IMR-90 (cell line): Measurements from ENCODE around the gene BBS5. TPM values are rescaled to one million over a fixed set of nuclear protein-coding genes. Genes with fewer than 3 reads are reported as not detected.
A peak's percentile ranks its signal among the peaks of the same experiment; 100 is the strongest.

Experiments
- ATAC-seq: fragments of 200-7000 bp; cut with Tn5 transposase; 2 replicates; pipeline ENCODE4 v1.9.1; 2020; ENCODE audit warnings: low read depth, mild to moderate bottlenecking, moderate library complexity
- BruUV-seq: library from RNA; stranded (reverse); fragments of 400-500 nt; replicated peaks from 2 replicates; lab custom pipeline; 2021; lab: Mats Ljungman, UMichigan
- CTCF ChIA-PET: fragments of 300-600 bp; formaldehyde crosslinking; extraction: SDS; loops from one replicate; lab custom pipeline; 2021; ENCODE audit warnings: antibody characterized with exemption; lab: Yijun Ruan, JAX
- POLR2A ChIA-PET: fragments of 300-600 bp; sonication (Branson Sonifier 250); formaldehyde crosslinking; loops from one replicate; lab custom pipeline; 2022; ENCODE audit warnings: antibody characterized with exemption; ENCODE audit not compliant: unreplicated experiment; lab: Charles Lee
- DNase-seq: peaks from one replicate; pipeline ENCODE4 v3.0.0; 2013
- H2AFZ ChIP-seq: replicated peaks from 2 replicates; pipeline ENCODE3; 2013; ENCODE audit warnings: low read length, mild to moderate bottlenecking; ENCODE audit not compliant: poor library complexity
- H2AK5ac ChIP-seq: 2 replicates; pipeline ENCODE4 v1.6.1; 2013; ENCODE audit warnings: low read depth, low read length, inconsistent platforms
- H2AK9ac ChIP-seq: replicated peaks from 2 replicates; pipeline ENCODE3; 2013; ENCODE audit warnings: mild to moderate bottlenecking, low read depth, low read length, moderate library complexity; ENCODE audit not compliant: poor library complexity
- H2BK120ac ChIP-seq: 2 replicates; pipeline ENCODE4 v1.6.1; 2013; ENCODE audit warnings: low read depth, low read length, inconsistent platforms
- H2BK15ac ChIP-seq: 3 replicates; pipeline ENCODE4 v1.6.1; 2013; ENCODE audit warnings: low read depth, low read length, inconsistent platforms
- H2BK20ac ChIP-seq: 2 replicates; pipeline ENCODE4 v1.6.1; 2013; ENCODE audit warnings: low read depth, mild to moderate bottlenecking, inconsistent platforms, low read length, moderate library complexity
- H2BK5ac ChIP-seq: 2 replicates; pipeline ENCODE4 v1.6.1; 2013; ENCODE audit warnings: mild to moderate bottlenecking, low read depth, low read length, inconsistent platforms; ENCODE audit not compliant: poor library complexity, severe bottlenecking
- H3K14ac ChIP-seq: replicated peaks from 2 replicates; pipeline ENCODE4 v1.6.1; 2013; ENCODE audit warnings: low read depth, low read length, inconsistent platforms
- H3K18ac ChIP-seq: 2 replicates; pipeline ENCODE4 v1.6.1; 2013; ENCODE audit warnings: low read depth, low read length, control low read depth
- H3K23ac ChIP-seq: 2 replicates; pipeline ENCODE4 v1.6.1; 2013; ENCODE audit warnings: low read depth, low read length, inconsistent platforms
- H3K27ac ChIP-seq: 2 replicates; pipeline ENCODE4 v1.5.1; 2013; ENCODE audit warnings: mild to moderate bottlenecking, control low read depth, low read length; ENCODE audit not compliant: insufficient read depth
- H3K27me3 ChIP-seq: 2 replicates; pipeline ENCODE4 v1.6.1; 2013; ENCODE audit warnings: low read length; ENCODE audit not compliant: control insufficient read depth, insufficient read depth
- H3K36me3 ChIP-seq: 2 replicates; pipeline ENCODE4 v1.6.1; 2013; ENCODE audit warnings: low read length, mixed read lengths; ENCODE audit not compliant: control insufficient read depth, insufficient read depth
- H3K4ac ChIP-seq: 2 replicates; pipeline ENCODE4 v1.6.1; 2013; ENCODE audit warnings: low read depth, low read length, inconsistent platforms
- H3K4me1 ChIP-seq: 2 replicates; pipeline ENCODE4 v1.6.1; 2013; ENCODE audit warnings: low read length, mixed read lengths; ENCODE audit not compliant: control insufficient read depth, insufficient read depth
- H3K4me2 ChIP-seq: 2 replicates; pipeline ENCODE4 v1.6.1; 2013; ENCODE audit warnings: low read depth, mild to moderate bottlenecking, control low read depth, low read length, moderate library complexity
- H3K4me3 ChIP-seq: 2 replicates; pipeline ENCODE4 v1.5.1; 2013; ENCODE audit warnings: low read depth, mild to moderate bottlenecking, control low read depth, low read length, moderate library complexity; ENCODE audit not compliant: insufficient read depth
- H3K56ac ChIP-seq: 2 replicates; pipeline ENCODE4 v1.6.1; 2013; ENCODE audit warnings: low read length, inconsistent platforms; ENCODE audit not compliant: insufficient read depth; ENCODE audit errors: extremely low read depth
- H3K79me1 ChIP-seq, 2 experiments: 2 replicates each; pipeline ENCODE4 v1.6.1; 2013; ENCODE audit warnings: low read length in 2 of 2, inconsistent platforms in 1 of 2, low read depth in 1 of 2
- H3K9ac ChIP-seq: 2 replicates; pipeline ENCODE4 v1.6.1; 2013; ENCODE audit warnings: low read depth, low read length, control low read depth
- H3K9me1 ChIP-seq: 2 replicates; pipeline ENCODE4 v1.6.1; 2013; ENCODE audit warnings: low read length, inconsistent platforms; ENCODE audit not compliant: insufficient read depth
- H3K9me3 ChIP-seq: 2 replicates; pipeline ENCODE4 v1.6.1; 2013; ENCODE audit warnings: low read length; ENCODE audit not compliant: control insufficient read depth, insufficient read depth
- H4K20me1 ChIP-seq: 2 replicates; pipeline ENCODE4 v1.6.1; 2013; ENCODE audit warnings: low read length, inconsistent platforms; ENCODE audit not compliant: insufficient read depth
- H4K5ac ChIP-seq: 2 replicates; pipeline ENCODE4 v1.6.1; 2013; ENCODE audit warnings: mild to moderate bottlenecking, low read depth, low read length, control low read depth
- H4K8ac ChIP-seq, 2 experiments: 2 replicates each; pipeline ENCODE4 v1.6.1; 2013; ENCODE audit warnings: low read depth in 2 of 2, low read length in 2 of 2, control low read depth in 1 of 2, inconsistent platforms in 1 of 2
- H4K91ac ChIP-seq: 2 replicates; pipeline ENCODE4 v1.6.1; 2013; ENCODE audit warnings: low read depth, low read length, inconsistent platforms; ENCODE audit not compliant: insufficient read depth
- BHLHE40 ChIP-seq: fragments of 150-350 bp; IDR thresholded peaks from 2 replicates; pipeline ENCODE4 v1.6.1; 2016; ENCODE audit warnings: mild to moderate bottlenecking, low read depth, low read length
- CEBPB ChIP-seq: IDR thresholded peaks from 2 replicates; pipeline ENCODE4 v1.6.1; 2012; ENCODE audit warnings: low read depth, low read length, improper control_type of control experiment
- CHD1 ChIP-seq: IDR thresholded peaks from 2 replicates; pipeline ENCODE4 v1.6.1; 2012; ENCODE audit warnings: low read depth, low read length, improper control_type of control experiment
- ELK1 ChIP-seq: fragments of 150-350 bp; IDR thresholded peaks from 2 replicates; pipeline ENCODE4 v1.6.1; 2016; ENCODE audit warnings: low read depth, mild to moderate bottlenecking, low read length, moderate library complexity, borderline replicate concordance
- FOS ChIP-seq: fragments of 150-350 bp; IDR thresholded peaks from 2 replicates; pipeline ENCODE4 v1.6.1; 2016; ENCODE audit warnings: low read depth, low read length
- MAFK ChIP-seq: IDR thresholded peaks from 2 replicates; pipeline ENCODE4 v1.6.1; 2012; ENCODE audit warnings: low read depth, low read length, improper control_type of control experiment
- MAZ ChIP-seq: IDR thresholded peaks from 2 replicates; pipeline ENCODE4 v1.6.1; 2012; ENCODE audit warnings: low read depth, mild to moderate bottlenecking, low read length, improper control_type of control experiment, moderate library complexity, borderline replicate concordance
- MXI1 ChIP-seq: IDR thresholded peaks from 2 replicates; pipeline ENCODE4 v1.6.1; 2012; ENCODE audit warnings: low read depth, mild to moderate bottlenecking, low read length, moderate library complexity, borderline replicate concordance
- NFE2L2 ChIP-seq: fragments of 150-350 bp; IDR thresholded peaks from 2 replicates; pipeline ENCODE4 v1.6.1; 2016; ENCODE audit warnings: low read depth, mild to moderate bottlenecking, low read length
- RAD21 ChIP-seq: IDR thresholded peaks from 2 replicates; pipeline ENCODE4 v1.6.1; 2012; ENCODE audit warnings: low read length, improper control_type of control experiment
- RCOR1 ChIP-seq: IDR thresholded peaks from 2 replicates; pipeline ENCODE4 v1.6.1; 2012; ENCODE audit warnings: mild to moderate bottlenecking, low read length, improper control_type of control experiment; ENCODE audit not compliant: insufficient replicate concordance
- RFX5 ChIP-seq: IDR thresholded peaks from 2 replicates; pipeline ENCODE4 v1.8.0; 2012; ENCODE audit warnings: low read depth, mild to moderate bottlenecking, low read length, moderate library complexity
- SMC3 ChIP-seq: fragments of 150-350 bp; IDR thresholded peaks from 2 replicates; pipeline ENCODE4 v1.6.1; 2016; ENCODE audit warnings: low read depth, mild to moderate bottlenecking, antibody characterized with exemption, low read length, moderate library complexity
- USF2 ChIP-seq: fragments of 150-350 bp; IDR thresholded peaks from 2 replicates; pipeline ENCODE4 v1.6.1; 2017; ENCODE audit warnings: mild to moderate bottlenecking, antibody characterized with exemption, low read length, low read depth
- WGBS, 2 experiments: methylation state at CpG; one replicate each; pipeline versions ENCODE4 v1.1.5 to v1.1.7; 2013; ENCODE audit warnings: missing lambda C conversion rate in 2 of 2; ENCODE audit not compliant: insufficient read length in 1 of 2; ENCODE audit errors: extremely low coverage in 2 of 2; 5-methylcytosine and 5-hydroxymethylcytosine counted together
- dilution Hi-C: fragments of 300-500 bp; cut with HindIII; formaldehyde crosslinking; loops from one replicate; pipeline ENCODE4 v1.14.3; 2018; ENCODE audit warnings: low sequenced_read_pairs; ENCODE audit not compliant: unreplicated experiment
- in situ Hi-C: fragments of 300-500 bp; cut with MboI; formaldehyde crosslinking; loops from 3 replicates; pipeline ENCODE4 v1.14.3; 2019; ENCODE audit warnings: low sequenced_read_pairs, inconsistent platforms, mixed read lengths
- intact Hi-C: fragments of 100-400 bp; cut with micrococcal nuclease; formaldehyde crosslinking; loops from 2 replicates; pipeline ENCODE4 v1.10.0; 2022
- polyA plus RNA-seq, 3 experiments: library from polyadenylated mRNA; depleted of rRNA; stranded (reverse); fragments of >200 nt; gene quantifications; 2 replicates each; pipeline ENCODE4 v1.2.3, GENCODE V29; 2012; ENCODE audit warnings: low replicate concordance in 1 of 3
- total RNA-seq: library from RNA; depleted of rRNA; stranded (reverse); fragments of >200 nt; gene quantifications from 2 replicates; pipeline ENCODE4 v1.2.3, GENCODE V29; 2012
- TF ChIP-seq, protein P1 (sequence below): conservative IDR thresholded peaks from 2 replicates; pipeline ENCODE4 v1.5.1; 2012; ENCODE audit warnings: mild to moderate bottlenecking, low read depth, low read length, improper control_type of control experiment

Gene BBS5
- total and polyA plus RNA-seq, 2 of the 4 experiments (the other 2 are of a cell fraction), result 1.4 to 4.1 TPM

DNA sequence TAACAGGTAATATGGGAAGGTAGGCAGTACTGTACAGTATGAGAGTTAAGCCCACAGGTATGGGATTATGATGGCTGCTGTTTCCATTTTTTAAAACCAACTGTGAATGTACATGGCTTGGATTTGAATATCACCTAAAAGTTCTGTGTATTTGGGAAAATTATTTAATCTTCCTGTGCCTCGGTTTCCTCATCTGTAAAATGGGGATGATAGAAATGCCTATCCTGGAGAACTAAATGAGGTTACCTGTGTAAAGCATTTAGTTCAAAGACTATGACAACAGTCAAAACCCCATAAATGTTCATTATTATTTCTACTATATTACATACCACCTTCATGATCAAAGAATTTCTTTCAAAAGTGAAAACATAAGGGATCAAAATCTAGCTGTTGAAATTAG is 33.8 kb downstream of the BBS5 start:
- H2AFZ ChIP-seq, result no peak overlapping the region
- H3K14ac ChIP-seq, result no peak overlapping the region
- DNase-seq, result no peak
- no peak overlapping the region for H2BK5ac ChIP-seq
- no peak overlapping the region for H3K23ac ChIP-seq
- dilution Hi-C loops (no loop called here), intact Hi-C loops (no loop called here), in situ Hi-C loops (no loop called here)
- no peak overlapping the region for H2BK120ac ChIP-seq
- H3K4ac ChIP-seq, result no peak overlapping the region
- no peak overlapping the region for H2BK15ac ChIP-seq
- H4K91ac ChIP-seq, result no peak overlapping the region
- no peaks in the 10 kb centered on the region for H3K27me3 ChIP-seq
- no peaks in the 10 kb centered on the region for H3K36me3 ChIP-seq
- no peak overlapping the region for H3K4me3 ChIP-seq
- H3K9ac ChIP-seq, result no peak overlapping the region
- H3K9me3 ChIP-seq, result 0 out of 2 replicates have a peak, but pooled peaks cover under 1% of the 10 kb centered on the region
- H3K4me2 ChIP-seq, result no peak overlapping the region
- no peak overlapping the region for H3K56ac ChIP-seq
- no peak overlapping the region for H3K27ac ChIP-seq
- H4K8ac ChIP-seq, result no peak overlapping the region
- no peak for TF ChIP-seq USF2
- no peak for TF ChIP-seq MXI1
- TF ChIP-seq BHLHE40, result no peak
- no peak for TF ChIP-seq NFE2L2
- no peak for TF ChIP-seq RCOR1
- TF ChIP-seq, protein P1, sequence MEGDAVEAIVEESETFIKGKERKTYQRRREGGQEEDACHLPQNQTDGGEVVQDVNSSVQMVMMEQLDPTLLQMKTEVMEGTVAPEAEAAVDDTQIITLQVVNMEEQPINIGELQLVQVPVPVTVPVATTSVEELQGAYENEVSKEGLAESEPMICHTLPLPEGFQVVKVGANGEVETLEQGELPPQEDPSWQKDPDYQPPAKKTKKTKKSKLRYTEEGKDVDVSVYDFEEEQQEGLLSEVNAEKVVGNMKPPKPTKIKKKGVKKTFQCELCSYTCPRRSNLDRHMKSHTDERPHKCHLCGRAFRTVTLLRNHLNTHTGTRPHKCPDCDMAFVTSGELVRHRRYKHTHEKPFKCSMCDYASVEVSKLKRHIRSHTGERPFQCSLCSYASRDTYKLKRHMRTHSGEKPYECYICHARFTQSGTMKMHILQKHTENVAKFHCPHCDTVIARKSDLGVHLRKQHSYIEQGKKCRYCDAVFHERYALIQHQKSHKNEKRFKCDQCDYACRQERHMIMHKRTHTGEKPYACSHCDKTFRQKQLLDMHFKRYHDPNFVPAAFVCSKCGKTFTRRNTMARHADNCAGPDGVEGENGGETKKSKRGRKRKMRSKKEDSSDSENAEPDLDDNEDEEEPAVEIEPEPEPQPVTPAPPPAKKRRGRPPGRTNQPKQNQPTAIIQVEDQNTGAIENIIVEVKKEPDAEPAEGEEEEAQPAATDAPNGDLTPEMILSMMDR, result no peak
- no peak for TF ChIP-seq ELK1
- TF ChIP-seq RFX5, result no peak
- no peak for TF ChIP-seq CHD1
- no peak for TF ChIP-seq CEBPB
- TF ChIP-seq MAZ, result no peak
- no peak for TF ChIP-seq SMC3
- TF ChIP-seq RAD21, result no peak
- TF ChIP-seq FOS, result no peak
- no peak for TF ChIP-seq MAFK
- H4K20me1 ChIP-seq, result no peaks in the 10 kb centered on the region
- no CpG with 5 or more reads among the region's 1 CpG for WGBS, 2 experiments
- H4K5ac ChIP-seq, result no peak overlapping the region; the same call in 1 of the 2 replicates
- no peak for ATAC-seq
- no peak overlapping the region for H2AK5ac ChIP-seq
- peaks cover 5% of the 10 kb centered on the region; the same call in 1 of the 2 replicates for H3K9me1 ChIP-seq
- H3K4me1 ChIP-seq, result peaks cover 2% of the 10 kb centered on the region; the same call in 1 of the 2 replicates
- no peak overlapping the region for H2AK9ac ChIP-seq
- ChIA-PET POLR2A (no interaction called here), CTCF (no interaction called here)
- no peaks in the 10 kb centered on the region for H3K79me1 ChIP-seq
- H3K18ac ChIP-seq, result peak overlapping the region; percentile 38; the same call in 1 of the 2 replicates
- H2BK20ac ChIP-seq, result no peak overlapping the region
- no TSS peak for BruUV-seq
